GM19452 (cell line): ENCODE data around the gene ST7L.

ENCODE experiments used
- ATAC-seq: cut with Tn5 transposase; IDR thresholded peaks from one replicate; pipeline ENCODE4 v1.9.1; 2021; ENCODE audit not compliant: unreplicated experiment

The ST7L gene

GRCh38 chr1:112619518-112620376 lies 806 bp upstream of the ST7L start, which contains the start of gene CAPZA1:
Gene CAPZA1, plus strand, starts transcription at chr1:112619832. Its CDS starts 13 bp downstream, at chr1:112619845.
- ATAC-seq = peak; percentile 78

- ATAC-seq = peak; percentile 33
Observed at GRCh38 chr1:112618114-112618720, 724 bp downstream of the ST7L start.

GRCh38 chr1:112614460-112615065 lies 4.4 kb downstream of the ST7L start:
- ATAC-seq = no peak

GRCh38 chr1:112605633-112606327 lies 13.2 kb downstream of the ST7L start:
- no peak for ATAC-seq

GRCh38 chr1:112603541-112603940 lies 15.4 kb downstream of the ST7L start:
- no peak for ATAC-seq

GRCh38 chr1:112603012-112603411 lies 15.9 kb downstream of the ST7L start:
- ATAC-seq = no peak

GRCh38 chr1:112599477-112599876 lies 19.5 kb downstream of the ST7L start:
- no peak for ATAC-seq

- no peak for ATAC-seq
Observed at GRCh38 chr1:112594208-112594876, 24.6 kb downstream of the ST7L start.

GRCh38 chr1:112589766-112590165 lies 29.2 kb downstream of the ST7L start:
- ATAC-seq = no peak

GRCh38 chr1:112583366-112583765 lies 35.6 kb downstream of the ST7L start:
- no peak for ATAC-seq

- ATAC-seq = no peak
Observed at GRCh38 chr1:112581586-112582192, 37.3 kb downstream of the ST7L start.

- ATAC-seq = no peak
Observed at GRCh38 chr1:112579801-112580510, 39.0 kb downstream of the ST7L start.

- ATAC-seq = no peak
Observed at GRCh38 chr1:112576240-112576639, 42.7 kb downstream of the ST7L start.

- ATAC-seq = no peak
Observed at GRCh38 chr1:112575154-112575804, 43.7 kb downstream of the ST7L start.

- ATAC-seq = no peak
Observed at GRCh38 chr1:112565800-112566199, 53.1 kb downstream of the ST7L start.

GRCh38 chr1:112564081-112564480 lies 54.9 kb downstream of the ST7L start:
- no peak for ATAC-seq

- no peak for ATAC-seq
Observed at GRCh38 chr1:112563341-112563740, 55.6 kb downstream of the ST7L start.

- ATAC-seq = no peak
Observed at GRCh38 chr1:112558634-112559033, 60.3 kb downstream of the ST7L start.

- no peak for ATAC-seq
Observed at GRCh38 chr1:112557385-112557784, 61.6 kb downstream of the ST7L start.
